Thyroid gland (tissue), 4 donors: ENCODE results near the gene IQSEC3.

Experiments used
- POLR2A ChIP-seq, 2 donors: fragments of 450-650 bp; IDR thresholded peaks; one replicate each; pipeline ENCODE4 v1.6.1; 2017; ENCODE audit warnings: antibody characterized with exemption in 2 of 2, mild to moderate bottlenecking in 2 of 2, moderate library complexity in 1 of 2
- TF ChIP-seq, protein P1 (sequence below), 6 experiments: fragments of 200-600 bp in 3 of 6; fragments of 450-650 bp in 3 of 6; sonication (generic) in 3 of 6; IDR thresholded peaks; one replicate each; pipeline ENCODE4 v1.5.1; 2016 to 2019; ENCODE audit warnings: antibody characterized with exemption in 6 of 6, mild to moderate bottlenecking in 2 of 6, inconsistent platforms in 1 of 6, moderate library complexity in 1 of 6

GRCh38 chr12:155646-156045, 89.1 kb downstream of the IQSEC3 start:
- TF ChIP-seq, protein P1, sequence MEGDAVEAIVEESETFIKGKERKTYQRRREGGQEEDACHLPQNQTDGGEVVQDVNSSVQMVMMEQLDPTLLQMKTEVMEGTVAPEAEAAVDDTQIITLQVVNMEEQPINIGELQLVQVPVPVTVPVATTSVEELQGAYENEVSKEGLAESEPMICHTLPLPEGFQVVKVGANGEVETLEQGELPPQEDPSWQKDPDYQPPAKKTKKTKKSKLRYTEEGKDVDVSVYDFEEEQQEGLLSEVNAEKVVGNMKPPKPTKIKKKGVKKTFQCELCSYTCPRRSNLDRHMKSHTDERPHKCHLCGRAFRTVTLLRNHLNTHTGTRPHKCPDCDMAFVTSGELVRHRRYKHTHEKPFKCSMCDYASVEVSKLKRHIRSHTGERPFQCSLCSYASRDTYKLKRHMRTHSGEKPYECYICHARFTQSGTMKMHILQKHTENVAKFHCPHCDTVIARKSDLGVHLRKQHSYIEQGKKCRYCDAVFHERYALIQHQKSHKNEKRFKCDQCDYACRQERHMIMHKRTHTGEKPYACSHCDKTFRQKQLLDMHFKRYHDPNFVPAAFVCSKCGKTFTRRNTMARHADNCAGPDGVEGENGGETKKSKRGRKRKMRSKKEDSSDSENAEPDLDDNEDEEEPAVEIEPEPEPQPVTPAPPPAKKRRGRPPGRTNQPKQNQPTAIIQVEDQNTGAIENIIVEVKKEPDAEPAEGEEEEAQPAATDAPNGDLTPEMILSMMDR (IDR thresholded peaks at IDR 0.05) = no peak
- TF ChIP-seq POLR2A (IDR thresholded peaks at IDR 0.05) = no peak
